Measurements from ENCODE around the gene SMTNL1.

GRCh38 chr11:57529012-57529411 lies 8.4 kb upstream of the SMTNL1 start:
- TF ChIP-seq, protein P1, sequence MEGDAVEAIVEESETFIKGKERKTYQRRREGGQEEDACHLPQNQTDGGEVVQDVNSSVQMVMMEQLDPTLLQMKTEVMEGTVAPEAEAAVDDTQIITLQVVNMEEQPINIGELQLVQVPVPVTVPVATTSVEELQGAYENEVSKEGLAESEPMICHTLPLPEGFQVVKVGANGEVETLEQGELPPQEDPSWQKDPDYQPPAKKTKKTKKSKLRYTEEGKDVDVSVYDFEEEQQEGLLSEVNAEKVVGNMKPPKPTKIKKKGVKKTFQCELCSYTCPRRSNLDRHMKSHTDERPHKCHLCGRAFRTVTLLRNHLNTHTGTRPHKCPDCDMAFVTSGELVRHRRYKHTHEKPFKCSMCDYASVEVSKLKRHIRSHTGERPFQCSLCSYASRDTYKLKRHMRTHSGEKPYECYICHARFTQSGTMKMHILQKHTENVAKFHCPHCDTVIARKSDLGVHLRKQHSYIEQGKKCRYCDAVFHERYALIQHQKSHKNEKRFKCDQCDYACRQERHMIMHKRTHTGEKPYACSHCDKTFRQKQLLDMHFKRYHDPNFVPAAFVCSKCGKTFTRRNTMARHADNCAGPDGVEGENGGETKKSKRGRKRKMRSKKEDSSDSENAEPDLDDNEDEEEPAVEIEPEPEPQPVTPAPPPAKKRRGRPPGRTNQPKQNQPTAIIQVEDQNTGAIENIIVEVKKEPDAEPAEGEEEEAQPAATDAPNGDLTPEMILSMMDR (IDR thresholded peaks at IDR 0.05), result no peak
- no peak for TF ChIP-seq ELF4 (CRISPR knock-in tag; IDR thresholded peaks at IDR 0.05; ENCODE audit: low read depth)
- TF ChIP-seq MXD4 (CRISPR knock-in tag; IDR thresholded peaks at IDR 0.05; ENCODE audit: borderline replicate concordance), result no peak
- TF ChIP-seq USF1 (CRISPR knock-in tag; IDR thresholded peaks at IDR 0.05), result no peak
- TF ChIP-seq ZNF232 (CRISPR knock-in tag; IDR thresholded peaks at IDR 0.05), result no peak
- TF ChIP-seq MYBL2 (CRISPR knock-in tag; IDR thresholded peaks at IDR 0.05), result no peak
- no peak for TF ChIP-seq TEAD1 (CRISPR knock-in tag; IDR thresholded peaks at IDR 0.05)
- no peak for TF ChIP-seq TCF7 (CRISPR knock-in tag; IDR thresholded peaks at IDR 0.05; ENCODE audit: low read depth)
- no peak for TF ChIP-seq ARID4B (CRISPR knock-in tag; IDR thresholded peaks at IDR 0.05; ENCODE audit: borderline replicate concordance)
- no peak for TF ChIP-seq NR2C2 (CRISPR knock-in tag; IDR thresholded peaks at IDR 0.05)
- no peak for TF ChIP-seq CREB1 (CRISPR knock-in tag; IDR thresholded peaks at IDR 0.05)
- TF ChIP-seq, protein P2, sequence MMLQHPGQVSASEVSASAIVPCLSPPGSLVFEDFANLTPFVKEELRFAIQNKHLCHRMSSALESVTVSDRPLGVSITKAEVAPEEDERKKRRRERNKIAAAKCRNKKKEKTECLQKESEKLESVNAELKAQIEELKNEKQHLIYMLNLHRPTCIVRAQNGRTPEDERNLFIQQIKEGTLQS (CRISPR knock-in tag; conservative IDR thresholded peaks at IDR 0.05), result no peak
- TF ChIP-seq CBFB (CRISPR knock-in tag; IDR thresholded peaks at IDR 0.05; ENCODE audit: low read depth), result no peak

Data from WTC11 (cell line).